Mesothelial cell of epicardium (in vitro differentiated cells): ENCODE measurements around the gene SETBP1. TPM values are rescaled to one million over a fixed set of nuclear protein-coding genes. Genes with fewer than 3 reads are reported as not detected.

Source experiments
- DNase-seq, 2 experiments: peaks; one replicate each; pipeline ENCODE4 v3.0.0; 2021; ENCODE audit warnings: low spot score in 2 of 2; ENCODE audit not compliant: unreplicated experiment in 2 of 2
- H3K27ac Mint-ChIP-seq: 2 replicates; pipeline ENCODE4 v1.8.0; 2021; ENCODE audit warnings: mixed read lengths
- H3K27me3 Mint-ChIP-seq: 2 replicates; pipeline ENCODE4 v1.8.0; 2021; ENCODE audit warnings: low read depth, mixed read lengths
- H3K36me3 Mint-ChIP-seq: 2 replicates; pipeline ENCODE4 v1.8.0; 2021; ENCODE audit warnings: mixed read lengths
- H3K4me1 Mint-ChIP-seq: 2 replicates; pipeline ENCODE4 v1.8.0; 2021; ENCODE audit warnings: mixed read lengths
- H3K4me3 Mint-ChIP-seq: 2 replicates; pipeline ENCODE4 v1.8.0; 2021; ENCODE audit warnings: mild to moderate bottlenecking, moderate library complexity, mixed read lengths
- H3K9me3 Mint-ChIP-seq: 2 replicates; pipeline ENCODE4 v1.8.0; 2021; ENCODE audit warnings: mixed read lengths
- total RNA-seq: library from RNA; stranded (reverse); gene quantifications from 3 replicates; pipeline ENCODE4 v1.2.1, GENCODE V29; 2021
- TF ChIP-seq, protein P1 (sequence below): fragments of 200-600 bp; sonication (generic); IDR thresholded peaks from one replicate; pipeline ENCODE4 v1.5.0; 2021; ENCODE audit warnings: antibody characterized with exemption; ENCODE audit not compliant: unreplicated experiment

The SETBP1 gene
- total RNA-seq, 1 donor from 2014 or later: 47.7 TPM

DNA sequence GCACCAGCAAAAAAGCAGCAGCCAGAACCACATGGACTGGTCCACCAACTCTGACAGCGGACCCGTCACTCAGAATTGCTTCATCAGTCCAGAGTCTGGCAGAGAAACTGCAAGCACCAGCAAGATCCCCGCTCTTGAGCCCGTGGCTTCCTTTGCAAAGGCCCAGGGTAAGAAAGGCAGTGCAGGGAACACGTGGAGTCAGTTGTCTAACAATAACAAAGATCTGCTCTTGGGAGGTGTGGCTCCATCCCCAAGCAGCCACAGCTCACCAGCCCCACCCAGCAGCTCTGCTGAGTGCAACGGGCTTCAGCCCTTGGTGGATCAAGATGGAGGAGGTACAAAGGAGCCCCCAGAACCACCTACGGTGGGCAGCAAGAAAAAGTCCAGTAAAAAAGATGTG is 269.3 kb downstream of the SETBP1 start:
- Mint-ChIP-seq H3K9me3 (peaks cover 5% of the 10 kb centered on the region), H3K27me3 (no peaks in the 10 kb centered on the region)

DNA sequence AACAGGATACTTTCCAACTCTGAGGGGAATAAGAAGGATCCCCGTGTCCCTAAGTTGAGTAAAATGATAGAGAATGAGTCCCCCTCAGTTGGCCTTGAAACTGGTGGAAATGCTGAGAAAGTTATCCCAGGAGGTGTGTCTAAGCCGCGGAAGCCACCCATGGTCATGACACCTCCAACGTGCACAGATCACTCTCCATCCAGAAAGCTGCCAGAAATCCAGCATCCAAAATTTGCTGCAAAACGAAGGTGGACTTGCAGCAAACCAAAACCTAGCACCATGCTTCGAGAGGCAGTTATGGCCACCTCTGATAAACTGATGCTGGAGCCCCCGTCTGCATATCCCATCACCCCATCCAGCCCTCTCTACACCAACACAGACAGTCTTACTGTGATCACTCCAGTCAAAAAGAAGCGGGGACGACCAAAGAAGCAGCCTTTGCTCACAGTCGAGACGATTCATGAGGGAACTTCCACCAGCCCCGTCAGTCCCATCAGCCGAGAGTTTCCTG is 270.1 kb downstream of the SETBP1 start:
- Mint-ChIP-seq H3K27me3 (no peaks in the 10 kb centered on the region), H3K9me3 (peaks cover 5% of the 10 kb centered on the region), H3K27ac (no peak overlapping the region), H3K36me3 (peaks cover 45% of the 10 kb centered on the region), H3K4me1 (peaks cover 6% of the 10 kb centered on the region), H3K4me3 (no peak overlapping the region)
- DNase-seq: no peak
- TF ChIP-seq, protein P1, sequence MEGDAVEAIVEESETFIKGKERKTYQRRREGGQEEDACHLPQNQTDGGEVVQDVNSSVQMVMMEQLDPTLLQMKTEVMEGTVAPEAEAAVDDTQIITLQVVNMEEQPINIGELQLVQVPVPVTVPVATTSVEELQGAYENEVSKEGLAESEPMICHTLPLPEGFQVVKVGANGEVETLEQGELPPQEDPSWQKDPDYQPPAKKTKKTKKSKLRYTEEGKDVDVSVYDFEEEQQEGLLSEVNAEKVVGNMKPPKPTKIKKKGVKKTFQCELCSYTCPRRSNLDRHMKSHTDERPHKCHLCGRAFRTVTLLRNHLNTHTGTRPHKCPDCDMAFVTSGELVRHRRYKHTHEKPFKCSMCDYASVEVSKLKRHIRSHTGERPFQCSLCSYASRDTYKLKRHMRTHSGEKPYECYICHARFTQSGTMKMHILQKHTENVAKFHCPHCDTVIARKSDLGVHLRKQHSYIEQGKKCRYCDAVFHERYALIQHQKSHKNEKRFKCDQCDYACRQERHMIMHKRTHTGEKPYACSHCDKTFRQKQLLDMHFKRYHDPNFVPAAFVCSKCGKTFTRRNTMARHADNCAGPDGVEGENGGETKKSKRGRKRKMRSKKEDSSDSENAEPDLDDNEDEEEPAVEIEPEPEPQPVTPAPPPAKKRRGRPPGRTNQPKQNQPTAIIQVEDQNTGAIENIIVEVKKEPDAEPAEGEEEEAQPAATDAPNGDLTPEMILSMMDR: no peak

More for the DNA sequence above, 269.3 kb downstream of the SETBP1 start:
- no peak for DNase-seq
- TF ChIP-seq, protein P1: no peak
- Mint-ChIP-seq H3K4me3 (no peak overlapping the region), H3K4me1 (peaks cover 12% of the 10 kb centered on the region), H3K27ac (no peak overlapping the region), H3K36me3 (peaks cover 45% of the 10 kb centered on the region)

- no peak for DNase-seq
- Mint-ChIP-seq H3K4me3 (no peak overlapping the region), H3K9me3 (peaks cover 5% of the 10 kb centered on the region), H3K27ac (no peak overlapping the region), H3K27me3 (no peaks in the 10 kb centered on the region), H3K36me3 (peaks cover 45% of the 10 kb centered on the region), H3K4me1 (no peaks in the 10 kb centered on the region)
- TF ChIP-seq, protein P1: no peak
Measured at GRCh38 chr18:44951748-44952147, 271.1 kb downstream of the SETBP1 start.

- no peak overlapping the region for H3K4me3 Mint-ChIP-seq
- no peak overlapping the region for H3K27ac Mint-ChIP-seq
- TF ChIP-seq, protein P1: no peak
- H3K36me3 Mint-ChIP-seq: peaks cover 48% of the 10 kb centered on the region
- H3K4me1 Mint-ChIP-seq: peaks cover 2% of the 10 kb centered on the region
- peaks cover 5% of the 10 kb centered on the region for H3K9me3 Mint-ChIP-seq
- no peaks in the 10 kb centered on the region for H3K27me3 Mint-ChIP-seq
- DNase-seq: no peak
Measured at GRCh38 chr18:44954257-44954656, 273.6 kb downstream of the SETBP1 start.

GRCh38 chr18:44955825-44956224 is 275.1 kb downstream of the SETBP1 start:
- H3K4me1 Mint-ChIP-seq: peaks cover 2% of the 10 kb centered on the region

More at GRCh38 chr18:44955825-44956224, 275.1 kb downstream of the SETBP1 start:
- Mint-ChIP-seq H3K27ac (no peak overlapping the region), H3K27me3 (no peaks in the 10 kb centered on the region), H3K9me3 (peaks cover 5% of the 10 kb centered on the region), H3K4me3 (no peak overlapping the region), H3K36me3 (peaks cover 33% of the 10 kb centered on the region)
- no peak for DNase-seq
- TF ChIP-seq, protein P1: no peak
